ENCODE measurements around the gene NXT2. TPM values are rescaled to one million over a fixed set of nuclear protein-coding genes. Genes with fewer than 3 reads are reported as not detected.
"Not testable (repeated sequence)": the region's sequence is repeated elsewhere in the genome, so short reads cannot be mapped to it uniquely, and the experiment has no call there.

Gene NXT2
- total RNA-seq, 3 donors from 2014 or later (not counting 1 experiment from before 2014, with no cell fraction given) = 12.0 to 21.6 (median 12.5) TPM

DNA sequence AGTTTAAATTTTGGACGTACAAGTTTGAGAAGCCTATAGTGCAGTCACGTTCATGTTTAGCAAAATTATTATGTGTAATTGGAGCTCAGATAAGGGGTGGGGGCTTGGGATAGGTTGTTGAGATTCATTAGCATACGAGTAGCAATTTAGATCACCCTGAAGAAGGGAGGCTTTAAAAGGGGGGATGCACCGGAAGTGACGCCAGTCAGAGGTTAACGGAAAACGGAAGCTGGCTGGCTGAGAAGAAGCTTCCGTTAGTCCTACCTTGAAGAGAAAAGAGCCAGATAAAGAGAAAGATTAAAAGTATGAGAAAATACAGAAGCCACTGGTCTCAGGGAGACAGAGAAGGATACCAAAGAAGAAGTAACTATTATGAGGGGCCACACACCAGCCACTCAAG is 1.1 kb upstream of the NXT2 start:
- peak overlapping the region; percentile 95 to 98 for H3K27ac Mint-ChIP-seq
- peaks cover 2% of the 10 kb centered on the region for H3K4me1 ChIP-seq (ENCODE audit: control insufficient read depth, insufficient read depth, low read length)
- no peak overlapping the region for H3K4me3 ChIP-seq (ENCODE audit: low read length)
- H3K36me3 Mint-ChIP-seq = no peaks in the 10 kb centered on the region
- H3K27ac ChIP-seq (ENCODE audit: low read length) = no peak overlapping the region
- no peaks in the 10 kb centered on the region for H3K9me3 ChIP-seq (ENCODE audit: control insufficient read depth, insufficient read depth, low read length)
- 97% methylated on average over 8 of the region's 8 CpGs for WGBS (ENCODE audit: insufficient coverage)
- peak overlapping the region; percentile 50 for H3K4me3 Mint-ChIP-seq
- TF ChIP-seq CTCF (IDR thresholded peaks at IDR 0.05) = no peak
- H3K9me3 Mint-ChIP-seq = peaks cover 2% of the 10 kb centered on the region in 2 donors
- intact Hi-C loops (cut with micrococcal nuclease) = loop anchor here (10.0 kb wide), 1 partner anchor 469 kb away; the partner anchor contains the start of gene TMEM164
- no peaks in the 10 kb centered on the region for H3K36me3 ChIP-seq (ENCODE audit: control insufficient read depth, insufficient read depth, low read length)
- H3K27me3 Mint-ChIP-seq (ENCODE audit: low read depth in 2 of 2) = no peaks in the 10 kb centered on the region
- DNase-seq (no peak), ATAC-seq (no peak)
- peaks cover 34 to 35% of the 10 kb centered on the region in 2 donors for H3K4me1 Mint-ChIP-seq
- no peaks in the 10 kb centered on the region for H3K27me3 ChIP-seq (ENCODE audit: control insufficient read depth, insufficient read depth, low read length)

- ATAC-seq (no peak), DNase-seq (no peak)
- no peaks in the 10 kb centered on the region for H3K27me3 Mint-ChIP-seq (ENCODE audit: low read depth in 2 of 2)
- TF ChIP-seq CTCF (IDR thresholded peaks at IDR 0.05) = no peak
- no peaks in the 10 kb centered on the region for H3K27me3 ChIP-seq (ENCODE audit: control insufficient read depth, insufficient read depth, low read length)
- no peaks in the 10 kb centered on the region for H3K36me3 ChIP-seq (ENCODE audit: control insufficient read depth, insufficient read depth, low read length)
- peak overlapping the region; percentile 79 for H3K4me3 ChIP-seq (ENCODE audit: low read length)
- no peaks in the 10 kb centered on the region for H3K36me3 Mint-ChIP-seq
- peak overlapping the region; percentile 98 for H3K4me3 Mint-ChIP-seq
- intact Hi-C loops (cut with micrococcal nuclease) = loop anchor here (2.0 to 10.0 kb wide), 2 partner anchors 196 to 468 kb away; partner anchors contain the start of genes ACSL4 and TMEM164
- peaks cover 2% of the 10 kb centered on the region in 2 donors for H3K9me3 Mint-ChIP-seq
- H3K4me1 Mint-ChIP-seq = peaks cover 28 to 34% of the 10 kb centered on the region in 2 donors
- H3K9me3 ChIP-seq (ENCODE audit: control insufficient read depth, insufficient read depth, low read length) = no peaks in the 10 kb centered on the region
- H3K27ac Mint-ChIP-seq = peak overlapping the region; percentile 95 to 98
- H3K27ac ChIP-seq (ENCODE audit: low read length) = peak overlapping the region; percentile 92
- 0% methylated on average over 8 of the region's 10 CpGs for WGBS (ENCODE audit: insufficient coverage)
- H3K4me1 ChIP-seq (ENCODE audit: control insufficient read depth, insufficient read depth, low read length) = peaks cover 2% of the 10 kb centered on the region
These were observed 651 bp downstream of the NXT2 start for GRCh38 chrX:109537324-109537665.

DNA sequence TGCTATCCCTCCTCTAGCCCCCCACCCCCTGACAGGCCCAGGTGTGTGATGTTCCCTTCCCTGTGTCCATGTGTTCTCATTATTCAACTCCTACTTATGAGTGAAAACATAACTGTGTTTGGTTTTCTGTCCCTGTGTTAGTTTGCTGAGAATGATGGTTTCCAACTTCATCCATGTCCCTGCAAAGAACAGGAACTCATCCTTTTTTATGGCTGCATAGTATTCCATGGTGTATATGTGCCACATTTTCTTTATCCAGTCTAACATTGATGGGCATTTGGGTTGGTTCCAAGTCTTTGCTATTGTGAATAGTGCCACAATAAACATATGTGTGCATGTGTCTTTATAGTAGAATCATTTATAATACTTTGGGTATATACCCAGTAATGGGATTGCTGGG is 2.4 kb downstream of the NXT2 start:
- not testable (repeated sequence) for DNase-seq; ATAC-seq; H3K9me3 Mint-ChIP-seq; H3K9me3 ChIP-seq (ENCODE audit: control insufficient read depth, insufficient read depth, low read length); H3K27me3 ChIP-seq (ENCODE audit: control insufficient read depth, insufficient read depth, low read length); H3K36me3 Mint-ChIP-seq; H3K27ac ChIP-seq (ENCODE audit: low read length); H3K4me3 ChIP-seq (ENCODE audit: low read length); H3K27me3 Mint-ChIP-seq (ENCODE audit: low read depth in 2 of 2); H3K4me3 Mint-ChIP-seq; H3K36me3 ChIP-seq (ENCODE audit: control insufficient read depth, insufficient read depth, low read length); H3K4me1 ChIP-seq (ENCODE audit: control insufficient read depth, insufficient read depth, low read length); H3K27ac Mint-ChIP-seq
- intact Hi-C loops (cut with micrococcal nuclease) = loop anchor here (10.0 kb wide), 1 partner anchor 466 kb away; the partner anchor contains the start of gene TMEM164
- H3K4me1 Mint-ChIP-seq = peaks cover 14 to 20% of the 10 kb centered on the region in 2 donors

DNA sequence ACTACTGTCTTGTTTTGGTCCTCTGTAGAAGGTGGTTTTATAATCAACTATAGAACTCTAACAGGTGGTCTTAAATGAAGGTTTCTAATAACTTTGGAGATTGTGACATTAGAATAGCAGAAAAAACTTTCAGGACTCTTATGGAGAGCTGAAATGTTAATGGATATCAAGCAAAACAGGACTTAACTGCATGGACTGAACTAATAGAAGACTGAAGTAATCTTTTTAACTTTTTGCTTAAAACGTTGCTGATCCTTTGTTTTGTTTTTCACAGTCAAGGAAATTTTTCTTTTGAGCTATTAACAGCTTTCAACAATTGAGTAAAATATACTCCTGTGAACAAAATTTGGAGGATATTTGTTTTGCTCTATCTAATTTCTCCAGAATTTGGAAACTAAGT is 17.2 kb downstream of the NXT2 start:
- H3K4me1 Mint-ChIP-seq = no peaks in the 10 kb centered on the region
- H3K27ac ChIP-seq (ENCODE audit: low read length) = no peak overlapping the region
- H3K4me3 ChIP-seq (ENCODE audit: low read length) = no peak overlapping the region
- no peak overlapping the region for H3K4me3 Mint-ChIP-seq
- H3K27me3 Mint-ChIP-seq (ENCODE audit: low read depth in 2 of 2) = peaks cover 2 to 7% of the 10 kb centered on the region in 2 donors
- no peaks in the 10 kb centered on the region for H3K4me1 ChIP-seq (ENCODE audit: control insufficient read depth, insufficient read depth, low read length)
- no peak for TF ChIP-seq CTCF (IDR thresholded peaks at IDR 0.05)
- intact Hi-C loops (cut with micrococcal nuclease) = no loop called here
- no CpG with 5 or more reads among the region's 1 CpG for WGBS (ENCODE audit: insufficient coverage)
- ATAC-seq (no peak), DNase-seq (no peak)
- H3K36me3 ChIP-seq (ENCODE audit: control insufficient read depth, insufficient read depth, low read length) = no peaks in the 10 kb centered on the region
- no peaks in the 10 kb centered on the region for H3K9me3 Mint-ChIP-seq
- H3K27ac Mint-ChIP-seq = no peak overlapping the region
- no peaks in the 10 kb centered on the region for H3K36me3 Mint-ChIP-seq
- H3K27me3 ChIP-seq (ENCODE audit: control insufficient read depth, insufficient read depth, low read length) = no peaks in the 10 kb centered on the region
- H3K9me3 ChIP-seq (ENCODE audit: control insufficient read depth, insufficient read depth, low read length) = no peaks in the 10 kb centered on the region

- H3K36me3 ChIP-seq (ENCODE audit: control insufficient read depth, insufficient read depth, low read length); H3K36me3 Mint-ChIP-seq; DNase-seq; intact Hi-C loops (cut with micrococcal nuclease); H3K27ac Mint-ChIP-seq; H3K4me3 ChIP-seq (ENCODE audit: low read length); H3K27ac ChIP-seq (ENCODE audit: low read length); H3K9me3 Mint-ChIP-seq; H3K9me3 ChIP-seq (ENCODE audit: control insufficient read depth, insufficient read depth, low read length); H3K4me1 Mint-ChIP-seq; H3K4me1 ChIP-seq (ENCODE audit: control insufficient read depth, insufficient read depth, low read length); ATAC-seq; H3K4me3 Mint-ChIP-seq; H3K27me3 ChIP-seq (ENCODE audit: control insufficient read depth, insufficient read depth, low read length): not testable (repeated sequence)
- 100% methylated on average over 1 of the region's 4 CpGs for WGBS (ENCODE audit: insufficient coverage)
- peaks cover 2 to 12% of the 10 kb centered on the region in 2 donors for H3K27me3 Mint-ChIP-seq (ENCODE audit: low read depth in 2 of 2)
These were observed 39.4 kb downstream of the NXT2 start for GRCh38 chrX:109576083-109576482.

Data from natural killer cell (primary cell).